ENCODE results near the gene RAB3GAP2.
"Not testable (repeated sequence)": the region's sequence is repeated elsewhere in the genome, so short reads cannot be mapped to it uniquely, and the experiment has no call there.

Gene RAB3GAP2

DNA sequence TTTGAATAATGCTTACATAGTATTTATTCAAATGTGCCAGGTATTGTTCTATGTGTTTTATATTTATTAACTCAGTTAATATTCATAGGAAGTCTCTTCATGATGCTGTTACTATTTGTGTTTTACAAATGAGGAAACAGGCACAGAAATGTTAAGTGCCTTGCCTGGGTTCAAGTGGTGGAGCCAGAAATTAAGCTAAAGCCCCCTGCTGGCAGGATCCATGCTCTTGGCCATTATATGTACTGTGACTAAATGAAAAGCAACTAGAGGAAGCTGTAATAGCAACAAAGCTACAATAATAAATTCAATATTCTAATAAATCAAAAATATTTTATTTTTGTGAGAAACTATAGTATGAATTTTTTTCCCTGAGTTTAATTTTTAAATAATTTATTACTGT lies 148.4 kb downstream of the RAB3GAP2 start:
- no peak overlapping the region for H3K27ac ChIP-seq
- TF ChIP-seq, protein P1, sequence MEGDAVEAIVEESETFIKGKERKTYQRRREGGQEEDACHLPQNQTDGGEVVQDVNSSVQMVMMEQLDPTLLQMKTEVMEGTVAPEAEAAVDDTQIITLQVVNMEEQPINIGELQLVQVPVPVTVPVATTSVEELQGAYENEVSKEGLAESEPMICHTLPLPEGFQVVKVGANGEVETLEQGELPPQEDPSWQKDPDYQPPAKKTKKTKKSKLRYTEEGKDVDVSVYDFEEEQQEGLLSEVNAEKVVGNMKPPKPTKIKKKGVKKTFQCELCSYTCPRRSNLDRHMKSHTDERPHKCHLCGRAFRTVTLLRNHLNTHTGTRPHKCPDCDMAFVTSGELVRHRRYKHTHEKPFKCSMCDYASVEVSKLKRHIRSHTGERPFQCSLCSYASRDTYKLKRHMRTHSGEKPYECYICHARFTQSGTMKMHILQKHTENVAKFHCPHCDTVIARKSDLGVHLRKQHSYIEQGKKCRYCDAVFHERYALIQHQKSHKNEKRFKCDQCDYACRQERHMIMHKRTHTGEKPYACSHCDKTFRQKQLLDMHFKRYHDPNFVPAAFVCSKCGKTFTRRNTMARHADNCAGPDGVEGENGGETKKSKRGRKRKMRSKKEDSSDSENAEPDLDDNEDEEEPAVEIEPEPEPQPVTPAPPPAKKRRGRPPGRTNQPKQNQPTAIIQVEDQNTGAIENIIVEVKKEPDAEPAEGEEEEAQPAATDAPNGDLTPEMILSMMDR (IDR thresholded peaks at IDR 0.05): peak; percentile 74
- TF ChIP-seq ZFX (IDR thresholded peaks at IDR 0.05; ENCODE audit: borderline replicate concordance): no peak

DNA sequence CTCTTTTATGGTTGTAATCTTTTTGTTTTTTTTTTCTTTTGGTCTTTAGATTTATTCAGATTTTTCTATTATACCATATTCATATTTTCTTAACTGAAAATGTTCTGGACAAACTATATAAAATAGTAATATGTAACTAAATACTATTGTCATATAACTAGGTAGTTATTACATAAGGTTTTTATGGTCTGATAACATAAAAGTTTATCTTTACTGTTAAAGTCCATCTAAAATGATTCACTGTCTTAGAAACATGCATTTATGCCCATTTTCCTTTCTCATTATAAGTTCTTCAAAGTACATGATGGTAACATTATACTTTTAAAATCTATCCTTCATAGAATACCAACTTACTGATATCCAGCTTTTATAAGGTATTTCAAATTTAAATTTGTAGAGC lies 149.2 kb downstream of the RAB3GAP2 start:
- H3K27ac ChIP-seq: no peak overlapping the region

GRCh38 chr1:220121791-220122530 lies 150.3 kb downstream of the RAB3GAP2 start:
- no peak overlapping the region for H3K27ac ChIP-seq
- TF ChIP-seq, protein P1 (IDR thresholded peaks at IDR 0.05): no peak
- no peak for TF ChIP-seq ZFX (IDR thresholded peaks at IDR 0.05; ENCODE audit: borderline replicate concordance)

More for the DNA sequence above, 149.2 kb downstream of the RAB3GAP2 start:
- no peak for TF ChIP-seq ZFX (IDR thresholded peaks at IDR 0.05; ENCODE audit: borderline replicate concordance)
- TF ChIP-seq, protein P1 (IDR thresholded peaks at IDR 0.05): no peak

- no peak for TF ChIP-seq ZFX (IDR thresholded peaks at IDR 0.05; ENCODE audit: borderline replicate concordance)
- TF ChIP-seq, protein P1 (IDR thresholded peaks at IDR 0.05): no peak
These were observed 153.2 kb downstream of the RAB3GAP2 start for GRCh38 chr1:220119043-220119512.

DNA sequence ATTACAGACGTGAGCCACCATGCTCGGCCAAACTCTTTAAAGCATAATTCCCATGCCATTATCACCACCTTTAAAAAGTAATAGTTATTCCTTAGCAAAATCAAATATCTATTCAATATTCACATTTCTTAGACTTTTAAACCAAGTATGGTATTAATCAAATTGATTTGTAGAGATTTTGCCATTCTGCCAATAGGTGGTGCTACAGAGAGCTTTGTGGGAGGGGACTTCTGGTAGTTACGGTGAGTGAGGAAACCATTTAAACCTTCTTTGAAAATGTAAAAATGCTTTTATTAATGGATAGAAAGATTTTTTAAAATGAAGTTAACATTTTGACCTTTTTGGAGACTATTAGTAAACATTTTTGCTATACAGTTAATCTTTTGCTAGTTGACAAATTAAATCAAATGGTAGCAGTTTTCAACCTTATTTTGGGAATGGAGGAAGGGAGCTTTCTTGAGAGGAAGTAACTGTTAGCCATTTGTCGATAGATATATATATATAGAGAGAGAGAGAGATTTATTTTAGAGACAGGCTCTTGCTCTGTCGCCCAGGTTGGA lies 159.0 kb downstream of the RAB3GAP2 start:
- no peak for TF ChIP-seq ZFX (IDR thresholded peaks at IDR 0.05; ENCODE audit: borderline replicate concordance)
- TF ChIP-seq, protein P1 (IDR thresholded peaks at IDR 0.05): peak; percentile 98
- no peak overlapping the region for H3K27ac ChIP-seq

More at GRCh38 chr1:220119043-220119512, 153.2 kb downstream of the RAB3GAP2 start:
- no peak overlapping the region for H3K27ac ChIP-seq

GRCh38 chr1:220112600-220112999 lies 159.7 kb downstream of the RAB3GAP2 start:
- not testable (repeated sequence) for H3K27ac ChIP-seq

DNA sequence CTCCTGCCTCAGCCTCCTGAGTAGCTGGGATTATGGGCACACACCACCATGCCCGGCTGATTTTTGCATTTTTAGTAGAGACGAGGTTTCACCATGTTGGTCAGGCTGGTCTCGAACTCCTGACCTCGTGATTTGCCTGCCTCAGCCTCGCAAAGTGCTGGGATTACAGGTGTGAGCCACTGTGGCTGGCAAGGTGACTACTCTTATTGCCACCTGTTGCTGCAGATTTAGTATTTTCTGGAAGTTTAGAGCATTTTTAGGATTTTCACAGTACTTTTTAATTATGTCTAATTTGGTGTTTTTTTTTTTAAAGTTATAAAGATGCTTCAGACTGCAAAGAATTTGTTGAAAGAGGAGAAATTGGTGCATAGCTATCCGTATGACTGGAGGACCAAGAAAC lies 161.8 kb downstream of the RAB3GAP2 start:
- H3K27ac ChIP-seq: not testable (repeated sequence)

DNA sequence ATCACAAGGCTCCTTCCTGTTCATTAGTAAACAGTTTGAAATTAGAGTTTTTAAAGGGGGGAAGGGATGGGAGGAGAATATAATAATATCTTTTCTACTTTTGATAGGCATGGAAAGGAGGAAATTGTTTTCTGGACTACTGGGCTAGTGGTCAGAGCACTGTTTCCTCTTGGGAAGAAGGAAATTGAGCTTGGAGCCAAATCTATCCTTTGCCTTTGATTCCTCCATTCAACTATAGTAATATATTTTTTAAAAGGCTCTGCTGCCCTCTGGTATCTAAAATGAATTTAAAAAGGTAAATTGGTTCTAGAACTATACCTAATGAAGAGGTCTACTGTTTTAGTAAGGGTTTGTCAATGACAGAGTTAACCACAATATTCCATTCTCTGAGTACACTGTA lies 172.4 kb downstream of the RAB3GAP2 start:
- TF ChIP-seq ZFX (IDR thresholded peaks at IDR 0.05; ENCODE audit: borderline replicate concordance): no peak
- TF ChIP-seq, protein P1 (IDR thresholded peaks at IDR 0.05): no peak
- H3K27ac ChIP-seq: no peak overlapping the region

Measured in 22Rv1 (cell line).